Measurements from ENCODE around the gene TMEM178B.
A peak's percentile ranks its signal among the peaks of the same experiment; 100 is the strongest.
"Not testable (repeated sequence)": the region's sequence is repeated elsewhere in the genome, so short reads cannot be mapped to it uniquely, and the experiment has no call there.

TMEM178B gene

DNA sequence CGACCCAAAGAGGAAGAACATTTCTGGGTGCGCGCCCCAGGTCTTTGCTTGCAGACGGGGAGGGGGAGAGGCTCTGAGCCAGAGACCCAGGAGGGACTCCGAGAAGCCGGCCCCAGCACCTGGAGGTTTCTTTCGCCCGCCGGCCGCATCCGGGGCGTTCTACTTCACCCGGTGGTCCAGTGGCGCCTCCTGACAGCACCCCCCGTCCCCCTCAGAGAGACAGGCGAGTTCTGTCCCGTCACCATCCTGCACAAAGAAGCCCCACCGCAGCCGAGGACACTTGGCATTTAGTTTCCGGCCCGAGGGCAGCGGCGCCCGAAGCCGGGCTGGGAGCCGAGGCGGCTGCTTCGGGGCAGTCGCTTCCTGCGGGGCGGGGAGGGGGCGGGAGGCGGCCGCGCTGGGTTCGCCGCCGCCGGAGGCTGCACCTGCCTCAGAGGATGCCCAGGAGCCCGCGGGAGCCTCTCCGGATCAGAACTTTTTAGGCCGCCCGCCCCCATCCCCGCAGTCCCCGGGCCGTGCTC, at the start of gene TMEM178B:
TSS of gene TMEM178B (plus strand) at position 424 of the 521 bp plus-strand sequence.
- DNase-seq, result peak; percentile 57

DNA sequence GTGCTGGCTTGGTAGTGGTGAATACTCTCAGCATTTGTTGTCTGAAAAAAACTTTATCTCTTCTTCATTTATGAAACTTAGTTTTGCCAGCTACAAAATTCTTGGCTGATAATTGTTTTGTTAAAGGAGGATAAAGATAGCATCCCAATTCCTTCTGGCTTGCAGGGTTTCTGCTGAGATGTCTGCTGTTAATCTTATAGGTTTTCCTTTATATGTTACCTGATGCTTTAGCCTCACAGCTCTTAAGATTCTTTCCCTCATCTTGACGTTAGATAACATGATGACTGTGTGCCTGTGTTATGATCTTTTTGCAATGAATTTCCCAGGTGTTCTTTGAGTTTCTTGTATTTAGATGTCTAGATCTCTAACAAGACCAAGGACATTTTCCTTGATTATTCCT, 49.2 kb upstream of the TMEM178B start:
- DNase-seq, result no peak

DNA sequence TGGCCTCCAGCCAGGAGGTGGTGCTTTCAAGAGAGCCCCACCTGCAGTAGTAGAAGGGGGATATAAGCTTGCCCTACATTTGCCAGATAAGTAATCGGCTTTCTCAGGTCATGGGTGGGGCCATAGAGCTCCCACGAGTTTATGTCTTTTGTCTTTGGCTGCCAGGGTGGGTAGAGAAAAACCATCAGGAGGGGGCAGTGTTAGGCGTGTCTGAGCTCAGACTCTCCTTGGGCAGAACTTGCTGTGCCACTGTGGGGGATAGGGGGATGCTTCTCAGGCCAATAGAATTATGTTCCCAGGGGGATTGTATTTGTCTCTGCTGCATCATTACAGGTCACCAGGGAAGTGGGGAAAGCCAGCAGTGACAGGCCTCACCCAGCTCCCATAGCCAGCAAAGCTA, 46.8 kb upstream of the TMEM178B start:
- DNase-seq, result no peak

DNA sequence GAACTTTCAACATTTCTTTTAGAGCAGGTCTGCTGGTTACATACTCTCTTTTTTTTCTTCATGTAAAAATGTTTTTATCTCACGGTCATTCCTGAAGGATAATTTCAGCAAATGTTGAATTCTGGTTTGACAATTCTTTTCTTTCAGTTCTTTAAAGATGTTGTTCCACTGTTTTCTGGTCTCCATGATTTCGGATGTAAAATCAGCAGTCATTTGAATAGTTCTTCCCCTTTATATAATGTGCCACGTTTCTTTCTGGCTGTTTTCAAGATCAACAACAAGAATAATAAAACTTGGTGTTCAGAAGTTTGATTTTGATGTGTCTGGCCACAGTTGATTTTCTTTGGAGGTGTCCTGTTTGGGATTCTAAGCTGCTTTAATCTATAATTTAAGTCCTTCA, 45.1 kb upstream of the TMEM178B start:
- DNase-seq, result no peak

DNA sequence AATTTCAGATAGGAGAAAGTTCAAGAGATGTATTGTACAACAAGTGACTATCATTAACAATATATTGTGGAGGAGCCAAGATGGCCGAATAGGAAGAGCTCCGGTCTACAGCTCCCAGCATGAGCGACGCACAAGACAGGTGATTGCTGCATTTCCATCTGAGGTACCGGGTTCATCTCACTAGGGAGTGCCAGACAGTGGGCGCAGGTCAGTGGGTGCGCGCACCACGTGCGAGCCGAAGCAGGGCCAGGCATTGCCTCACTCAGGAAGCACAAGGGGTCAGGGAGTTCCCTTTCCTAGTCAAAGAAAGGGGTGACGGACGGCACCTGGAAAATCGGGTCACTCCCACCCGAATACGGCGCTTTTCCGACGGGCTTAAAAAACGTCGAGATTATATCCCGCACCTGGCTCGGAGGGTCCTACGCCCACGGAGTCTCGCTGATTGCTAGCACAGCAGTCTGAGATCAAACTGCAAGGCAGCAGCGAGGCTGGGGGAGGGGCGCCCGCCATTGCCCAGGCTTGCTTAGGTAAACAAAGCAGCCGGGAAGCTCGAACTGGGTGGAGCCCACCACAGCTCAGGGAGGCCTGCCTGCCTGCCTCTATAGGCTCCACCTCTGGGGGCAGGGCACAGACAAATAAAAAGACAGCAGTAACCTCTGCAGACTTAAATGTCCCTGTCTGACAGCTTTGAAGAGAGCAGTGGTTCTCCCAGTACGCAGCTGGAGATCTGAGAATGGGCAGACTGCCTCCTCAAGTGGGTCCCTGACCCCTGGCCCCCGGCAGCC, 41.1 kb upstream of the TMEM178B start:
- not testable (repeated sequence) for DNase-seq

DNA sequence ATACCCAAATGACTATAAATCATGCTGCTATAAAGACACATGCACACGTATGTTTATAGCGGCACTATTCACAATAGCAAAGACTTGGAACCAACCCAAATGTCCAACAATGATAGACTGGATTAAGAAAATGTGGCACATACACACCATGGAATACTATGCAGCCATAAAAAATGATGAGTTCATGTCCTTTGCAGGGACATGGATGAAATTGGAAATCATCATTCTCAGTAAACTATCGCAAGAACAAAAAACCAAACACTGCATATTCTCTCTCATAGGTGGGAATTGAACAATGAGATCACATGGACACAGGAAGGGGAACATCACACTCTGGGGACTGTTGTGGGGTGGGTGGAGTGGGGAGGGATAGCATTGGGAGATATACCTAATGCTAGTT, 35.8 kb upstream of the TMEM178B start:
- DNase-seq, result not testable (repeated sequence)

DNA sequence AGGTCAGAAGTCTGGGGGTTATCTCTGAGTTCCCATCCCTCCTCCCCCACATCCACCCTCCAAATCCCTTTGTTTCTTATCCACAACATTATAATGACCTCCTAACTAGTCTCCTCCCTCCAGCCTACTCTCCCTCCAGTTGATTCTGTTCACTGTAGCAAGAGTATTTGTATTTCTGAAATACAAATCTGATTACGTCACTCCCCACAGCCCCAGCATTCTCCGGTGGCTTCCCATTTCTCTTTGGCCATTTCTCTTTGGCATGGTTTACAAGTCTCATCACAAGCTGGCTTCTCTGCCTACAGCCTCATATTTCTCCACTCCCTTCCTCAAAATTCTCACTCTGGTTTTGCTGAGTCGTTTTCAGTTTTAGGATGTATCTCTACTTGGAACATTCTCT, 34.5 kb upstream of the TMEM178B start:
- no peak for DNase-seq

DNA sequence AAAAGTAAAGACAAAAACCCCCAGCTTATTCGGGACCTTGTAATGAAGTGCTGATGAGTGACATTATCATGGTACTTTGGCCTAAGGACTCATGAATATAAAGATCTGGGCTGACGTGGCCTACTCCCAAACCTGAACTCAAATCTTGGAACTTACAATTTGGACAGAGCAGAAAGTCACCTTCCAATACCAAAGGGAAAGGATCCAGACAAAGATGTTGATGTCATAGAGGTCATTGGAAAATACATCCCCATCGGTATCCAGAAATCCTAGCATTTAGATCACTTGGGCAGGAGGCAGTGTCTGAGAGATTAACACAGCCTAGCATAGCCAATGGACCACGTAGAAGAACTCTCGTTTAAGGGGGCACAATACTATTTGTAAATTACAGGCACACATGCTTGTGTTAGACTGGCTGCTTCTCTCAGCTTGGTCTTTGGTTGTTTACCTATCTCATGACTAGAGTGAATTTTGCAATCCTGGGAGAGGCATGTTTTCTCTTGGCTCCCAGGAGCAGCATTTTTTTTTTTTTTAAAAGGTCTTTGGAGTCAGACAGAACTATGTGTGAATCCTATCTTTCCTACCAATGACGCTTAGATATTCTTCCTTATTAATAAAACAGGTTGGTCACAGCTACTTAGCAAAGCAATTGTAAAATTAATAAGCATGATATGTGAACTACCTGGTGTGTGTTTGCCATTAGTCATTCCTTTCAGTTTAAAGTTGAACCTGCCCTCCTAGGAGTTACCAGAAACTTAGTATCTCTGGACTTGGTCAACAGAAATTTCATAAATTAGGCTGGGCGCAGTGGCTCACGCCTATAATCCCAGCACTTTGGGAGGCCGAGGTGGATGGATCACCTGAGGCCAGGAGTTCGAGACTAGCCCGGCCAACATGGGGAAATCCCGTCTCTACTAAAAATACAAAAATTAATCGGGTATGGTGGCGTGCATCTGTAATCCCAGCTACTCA, 31.4 kb upstream of the TMEM178B start:
- no peak for DNase-seq

DNA sequence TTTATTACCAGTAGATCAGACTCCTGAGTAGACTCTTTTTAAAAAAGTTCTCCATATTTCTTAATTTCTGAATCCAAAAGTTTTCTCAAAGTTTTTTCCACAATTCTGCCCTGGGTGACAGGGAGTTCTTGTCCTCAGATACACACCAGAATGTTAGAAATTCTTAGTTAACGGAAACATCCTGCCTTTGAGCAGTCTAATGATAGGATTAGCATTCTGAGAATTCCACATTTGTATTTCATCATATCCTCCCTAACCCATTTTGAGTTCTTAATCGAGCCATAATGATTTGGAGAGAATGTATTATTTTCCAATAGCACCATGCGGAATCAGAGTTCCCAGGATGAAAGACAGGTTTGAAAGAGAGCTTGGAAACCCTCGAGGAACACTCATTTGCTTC, 30.2 kb upstream of the TMEM178B start:
- DNase-seq, result no peak

DNA sequence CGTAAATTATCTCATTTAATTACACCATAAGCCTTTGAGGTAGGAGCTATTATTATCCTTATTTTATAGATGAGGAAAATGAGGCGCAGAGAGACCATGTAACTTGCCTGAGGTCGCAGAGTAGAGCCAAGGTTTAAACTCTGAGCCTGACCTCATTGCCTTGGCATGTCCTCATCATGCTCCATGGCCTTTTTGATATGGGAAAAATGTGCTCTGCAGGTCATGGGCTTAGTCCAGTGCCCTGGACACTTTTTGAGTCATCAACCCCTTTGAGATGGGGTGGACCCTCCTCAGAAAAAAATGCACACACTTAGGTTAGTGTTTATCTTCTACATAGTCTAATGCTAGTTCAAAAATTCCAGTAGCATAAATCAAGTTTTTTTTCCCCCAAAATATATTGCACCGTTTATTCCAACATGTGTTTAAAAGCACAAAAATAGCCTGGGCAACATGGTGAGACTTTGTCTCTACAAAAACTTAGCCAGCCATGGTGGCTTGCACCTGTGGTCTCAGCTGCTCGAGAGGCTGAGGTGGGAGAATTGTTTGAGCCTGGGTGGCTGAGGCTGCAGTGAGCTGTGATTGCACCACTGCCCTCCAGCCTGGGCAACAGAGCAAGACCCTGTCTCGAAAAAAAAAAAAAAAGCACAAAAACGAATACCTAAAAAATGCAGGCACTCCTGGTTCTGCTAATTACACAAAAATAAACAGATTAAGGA, 28.6 kb upstream of the TMEM178B start:
- peak; percentile 71 for DNase-seq

DNA sequence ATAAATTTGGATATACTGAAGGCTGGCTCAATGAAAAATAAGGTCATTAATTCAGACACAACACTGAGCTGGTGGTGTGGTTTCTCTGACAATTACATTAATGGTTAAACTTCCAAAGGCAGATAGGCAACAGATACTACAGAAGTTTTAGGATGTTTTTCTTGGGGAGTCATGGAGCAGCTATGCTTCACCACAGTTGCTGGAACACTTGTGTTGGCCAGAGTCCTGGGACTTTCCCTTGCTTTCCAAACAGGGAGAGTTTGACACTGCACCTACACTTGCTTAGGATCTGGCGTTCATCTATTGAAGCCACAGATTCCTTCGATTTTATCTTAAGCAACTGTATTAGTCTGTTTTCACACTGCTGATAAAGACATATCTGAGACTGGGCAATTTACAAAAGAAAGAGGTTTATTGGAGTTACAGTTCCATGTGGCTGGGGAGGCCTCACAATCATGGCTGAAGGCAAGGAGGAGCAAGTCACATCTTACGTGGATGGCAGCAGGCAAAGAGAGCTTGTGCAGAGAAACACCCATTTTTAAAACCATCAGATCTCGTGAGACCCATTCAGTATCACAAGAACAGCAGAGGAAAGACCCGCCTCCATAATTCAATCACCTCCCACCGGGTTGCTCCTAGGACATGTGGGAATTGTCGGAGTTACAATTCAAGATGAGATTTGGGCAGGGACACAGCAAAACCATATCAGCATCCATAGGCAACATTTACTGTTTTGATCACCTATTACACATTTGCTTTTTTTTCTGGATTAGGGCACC, 27.8 kb upstream of the TMEM178B start:
- DNase-seq, result no peak

DNA sequence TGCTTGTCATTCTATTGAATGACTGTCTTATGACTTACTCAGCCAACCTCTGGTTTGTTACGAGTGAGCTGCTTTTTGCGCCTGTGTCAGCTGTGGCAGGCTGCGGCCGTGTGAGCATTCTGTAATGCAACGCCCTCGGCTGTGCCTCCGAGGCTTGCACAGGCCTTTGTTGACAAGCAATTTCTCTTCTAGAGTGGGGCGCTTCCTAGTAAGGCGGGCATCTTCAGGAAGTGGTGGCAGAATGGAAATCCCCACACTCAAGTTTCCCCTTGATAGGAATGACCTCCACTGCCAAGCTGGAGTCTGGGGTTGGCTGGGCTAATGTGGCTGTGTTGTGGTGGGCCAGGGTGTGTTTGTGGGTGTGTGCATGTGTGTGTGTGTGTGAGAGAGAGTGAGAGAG, 20.2 kb upstream of the TMEM178B start:
- DNase-seq, result no peak

DNA sequence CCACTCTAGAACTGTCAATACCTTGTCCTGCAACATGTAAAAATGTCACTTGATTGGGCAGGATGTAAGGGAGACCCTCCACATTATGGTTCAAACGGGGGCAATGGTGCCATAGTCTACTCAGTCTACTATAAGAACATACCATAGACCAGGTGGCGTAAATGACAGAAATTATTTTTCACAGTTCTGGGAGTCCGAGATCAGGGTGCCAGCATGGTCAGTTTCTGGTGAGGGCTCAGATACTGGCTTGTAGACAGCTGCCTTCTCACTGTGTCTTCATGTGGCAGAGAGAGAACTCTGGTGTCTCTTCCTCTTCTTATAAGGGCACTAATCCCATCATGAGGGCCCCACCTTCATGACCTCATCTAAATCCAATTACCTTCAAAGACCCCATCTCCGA, 18.7 kb upstream of the TMEM178B start:
- no peak for DNase-seq

DNA sequence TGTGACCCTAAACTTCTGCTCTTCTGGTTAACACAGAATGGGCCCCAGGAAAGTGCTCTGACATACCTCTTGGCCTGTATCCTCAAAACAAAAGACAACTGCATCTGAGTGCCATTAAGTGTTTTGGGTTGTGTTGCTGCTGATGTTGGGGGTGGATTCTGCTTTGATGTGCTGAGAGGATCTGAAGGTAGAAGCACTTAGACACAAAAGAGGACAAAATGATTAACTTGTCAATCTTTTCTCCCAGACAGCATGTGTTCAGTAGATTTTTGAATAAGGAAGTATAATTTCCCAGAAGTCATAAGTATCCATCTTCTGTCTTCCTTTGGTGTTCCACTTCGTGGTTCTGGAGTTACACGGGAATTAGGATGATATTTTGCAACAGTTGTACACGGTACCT, 16.1 kb upstream of the TMEM178B start:
- DNase-seq, result no peak

DNA sequence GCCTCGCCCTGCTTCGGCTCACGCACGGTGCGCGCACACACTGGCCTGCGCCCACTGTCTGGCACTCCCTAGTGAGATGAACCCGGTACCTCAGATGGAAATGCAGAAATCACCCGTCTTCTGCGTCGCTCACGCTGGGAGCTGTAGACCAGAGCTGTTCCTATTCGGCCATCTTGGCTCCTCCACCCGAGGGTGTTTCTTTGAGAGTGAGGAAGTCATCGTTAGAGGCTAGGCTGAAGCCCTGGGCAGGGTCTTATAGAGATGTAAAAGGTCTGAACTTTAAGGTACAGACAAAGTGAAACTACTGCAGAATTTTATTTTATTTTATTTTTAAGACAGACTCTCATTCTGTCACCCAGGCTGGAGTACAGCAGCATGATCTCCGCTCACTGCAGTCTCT, 6.0 kb upstream of the TMEM178B start:
- not testable (repeated sequence) for DNase-seq

DNA sequence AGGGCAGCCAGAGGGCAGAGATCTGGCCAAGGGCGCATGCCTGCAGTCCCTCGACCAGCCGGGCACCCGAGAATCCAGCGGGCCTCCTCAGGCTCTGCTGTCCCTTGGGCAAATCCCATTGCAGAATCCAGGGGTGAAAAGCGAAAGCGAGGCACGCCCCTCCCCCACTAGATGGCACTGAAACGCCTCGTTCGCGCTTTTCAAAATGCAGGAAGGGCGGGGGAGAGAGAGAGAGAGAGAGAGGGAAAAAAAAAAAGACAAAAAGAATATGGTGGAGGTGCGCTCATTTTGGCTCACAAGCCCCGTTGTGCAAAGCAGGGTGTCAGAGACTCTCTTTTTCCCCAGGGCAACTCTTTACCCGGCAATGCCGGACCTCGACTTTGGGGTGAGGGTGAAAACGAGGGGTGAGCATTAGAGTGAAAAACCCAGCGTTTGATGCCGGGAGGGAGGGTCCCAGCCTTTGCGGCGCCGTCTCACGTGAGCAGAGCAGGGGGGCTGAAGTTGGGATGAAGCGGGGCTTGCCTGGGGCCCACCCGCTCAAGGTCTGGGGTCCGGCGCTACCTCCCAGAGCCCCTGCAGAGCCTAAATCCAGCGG, 2.5 kb upstream of the TMEM178B start:
- peak; percentile 62 for DNase-seq

DNA sequence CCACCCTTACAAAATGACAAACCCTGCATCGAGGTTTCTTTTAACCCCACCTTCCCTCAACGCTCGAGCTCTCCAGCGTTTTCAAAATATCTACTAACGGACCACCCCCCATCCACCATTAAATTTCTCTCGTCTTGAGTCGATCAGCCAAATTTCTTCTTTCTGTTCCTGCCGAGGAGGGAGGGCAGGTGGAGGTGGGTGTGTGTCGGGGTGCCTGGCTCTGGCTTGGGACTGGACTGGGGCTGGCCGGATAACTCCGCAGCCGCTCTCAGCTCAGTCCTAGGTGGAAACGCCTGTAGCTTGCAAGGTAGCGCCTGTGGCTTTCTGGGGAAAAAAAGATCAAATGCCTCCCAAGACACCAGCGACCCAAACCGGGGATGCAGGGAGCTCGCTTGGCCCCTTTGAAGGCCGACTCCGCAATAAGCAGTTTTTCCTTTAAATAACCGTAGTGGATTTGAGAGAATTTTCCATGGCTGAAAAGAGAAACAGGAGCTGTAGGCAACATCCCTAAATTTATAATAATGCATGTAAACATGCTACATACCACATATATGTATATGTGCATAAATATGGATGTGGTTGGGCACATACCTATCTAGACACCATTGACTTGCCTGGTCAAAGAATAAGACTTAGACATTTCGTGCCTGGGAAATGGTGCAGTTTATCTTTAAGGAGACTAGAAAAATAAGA, 1.9 kb upstream of the TMEM178B start:
- DNase-seq, result no peak

DNA sequence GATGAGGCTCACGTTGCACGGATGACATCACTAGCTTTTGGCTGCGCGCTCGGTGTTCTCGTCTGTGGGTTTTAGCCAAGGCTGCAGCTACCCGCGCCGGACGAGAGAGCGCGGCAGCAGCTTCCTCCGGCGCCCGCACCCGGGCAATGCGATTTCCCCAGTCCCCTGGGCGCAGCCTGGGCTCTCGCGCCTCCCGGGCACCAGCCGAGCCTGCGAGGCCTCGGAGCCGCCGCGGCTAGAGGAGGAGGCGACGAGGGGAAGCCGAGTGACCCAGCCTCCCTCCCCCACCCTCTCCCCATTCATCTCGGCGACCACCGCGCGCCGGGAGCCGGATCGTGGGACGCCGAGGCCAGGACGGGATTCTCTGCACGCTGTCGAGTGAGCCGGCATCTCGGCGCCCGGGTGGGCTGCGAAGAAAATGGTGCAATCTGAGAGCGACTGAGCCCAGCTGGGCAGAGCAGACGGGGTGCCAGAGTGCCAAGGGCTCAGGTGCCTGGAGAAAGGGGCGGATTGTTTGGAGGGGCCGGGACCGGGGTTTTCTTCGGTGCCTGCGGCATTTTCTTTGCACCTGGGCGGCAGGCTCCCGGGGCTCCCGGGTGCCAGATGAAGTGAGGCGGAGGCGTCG, 1.2 kb upstream of the TMEM178B start:
- peak; percentile 59 for DNase-seq

DNA sequence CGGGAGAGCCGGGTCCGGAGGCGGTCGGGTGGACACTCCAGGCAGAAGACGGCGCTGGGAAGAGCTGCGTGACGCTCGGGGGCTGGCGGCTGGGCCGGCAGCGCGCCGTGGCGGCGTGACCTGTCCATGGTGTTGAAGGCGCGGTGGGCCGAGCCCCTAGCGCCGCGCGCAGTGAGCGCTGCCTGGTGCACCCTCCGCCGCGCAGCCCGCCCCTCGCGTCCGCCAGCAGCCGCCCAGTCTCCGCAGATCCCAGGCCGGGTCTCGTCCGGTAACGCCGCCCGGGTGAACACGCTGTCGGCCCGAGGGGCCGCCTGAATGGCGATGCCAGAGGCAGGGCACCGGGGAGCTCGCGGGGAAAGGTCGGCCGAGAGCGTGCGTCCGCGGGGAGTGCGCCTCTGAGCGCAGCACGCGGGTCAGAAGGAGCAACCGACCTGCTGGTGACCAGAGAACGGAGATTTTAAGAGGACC, 657 bp upstream of the TMEM178B start:
- DNase-seq, result peak; percentile 80
